PC-3 (cell line): Measurements from ENCODE around the gene MAP3K3. TPM values are rescaled to one million over a fixed set of nuclear protein-coding genes. Genes with fewer than 3 reads are reported as not detected.

ENCODE experiments used
- ATAC-seq: fragments of 200-7000 bp; cut with Tn5 transposase; 2 replicates; pipeline ENCODE4 v1.9.1; 2020; ENCODE audit warnings: mild to moderate bottlenecking, moderate library complexity
- BruUV-seq: library from RNA; stranded (reverse); fragments of 400-500 nt; replicated peaks from 2 replicates; lab custom pipeline; 2021; lab: Mats Ljungman, UMichigan
- CTCF ChIA-PET: fragments of 300-600 bp; sonication (Branson Sonifier 250); formaldehyde crosslinking; loops from one replicate; lab custom pipeline; 2022; ENCODE audit warnings: antibody characterized with exemption; lab: Charles Lee
- POLR2A ChIA-PET: fragments of 300-600 bp; sonication (Branson Sonifier 250); formaldehyde crosslinking; loops from one replicate; lab custom pipeline; 2022; ENCODE audit warnings: antibody characterized with exemption; ENCODE audit not compliant: unreplicated experiment; lab: Charles Lee
- DNase-seq: peaks from one replicate; pipeline ENCODE4 v3.0.0-alpha.2; 2015
- H2AFZ ChIP-seq: fragments of 300-600 bp; sonication (generic); 2 replicates; pipeline ENCODE4 v1.6.0; 2016; ENCODE audit warnings: antibody characterized with exemption, low read length
- H3F3A ChIP-seq: fragments of 300-600 bp; sonication (generic); one replicate; pipeline ENCODE4 v1.6.0; 2017; ENCODE audit warnings: antibody characterized with exemption, low read length, control low read depth, mild to moderate bottlenecking; ENCODE audit not compliant: unreplicated experiment
- H3K27ac ChIP-seq: fragments of 300-600 bp; sonication (generic); 2 replicates; pipeline ENCODE4 v1.5.1; 2016; ENCODE audit warnings: mild to moderate bottlenecking, low read length
- H3K27me3 ChIP-seq: fragments of 300-600 bp; sonication (generic); 2 replicates; pipeline ENCODE4 v1.6.1; 2016; ENCODE audit warnings: low read length, mixed read lengths
- H3K36me3 ChIP-seq: fragments of 300-600 bp; sonication (generic); 2 replicates; pipeline ENCODE4 v1.6.1; 2016; ENCODE audit warnings: low read depth, mixed run types, low read length, mixed read lengths
- H3K4me1 ChIP-seq: fragments of 300-600 bp; sonication (generic); 2 replicates; pipeline ENCODE4 v1.5.1; 2016; ENCODE audit warnings: low read length; ENCODE audit not compliant: insufficient read depth
- H3K4me2 ChIP-seq: fragments of 300-600 bp; sonication (generic); 2 replicates; pipeline ENCODE4 v1.6.0; 2016; ENCODE audit warnings: low read length
- H3K4me3 ChIP-seq: fragments of 300-600 bp; sonication (generic); 2 replicates; pipeline ENCODE4 v1.5.1; 2016; ENCODE audit warnings: mild to moderate bottlenecking, low read length, mixed read lengths
- H3K79me2 ChIP-seq: fragments of 300-600 bp; sonication (generic); 2 replicates; pipeline ENCODE4 v1.6.1; 2017; ENCODE audit warnings: low read length, mixed read lengths
- H3K9ac ChIP-seq: fragments of 300-600 bp; sonication (generic); 2 replicates; pipeline ENCODE4 v1.6.0; 2016; ENCODE audit warnings: mild to moderate bottlenecking, low read length
- H3K9me2 ChIP-seq: fragments of 300-600 bp; sonication (generic); replicated peaks from 2 replicates; pipeline ENCODE4 v1.6.1; 2016; ENCODE audit warnings: mixed run types, low read length, mixed read lengths
- H3K9me3 ChIP-seq: fragments of 300-600 bp; sonication (generic); 2 replicates; pipeline ENCODE4 v1.6.1; 2016; ENCODE audit warnings: low read length, mixed read lengths
- H4K20me1 ChIP-seq: fragments of 300-600 bp; sonication (generic); 2 replicates; pipeline ENCODE4 v1.6.1; 2016; ENCODE audit warnings: low read length, mixed read lengths
- CTCF ChIP-seq: fragments of 300-600 bp; sonication (generic); conservative IDR thresholded peaks from 2 replicates; pipeline ENCODE4 v1.5.1; 2017; ENCODE audit warnings: antibody characterized with exemption, low read depth, mild to moderate bottlenecking, low read length
- EZH2 ChIP-seq: fragments of 300-600 bp; sonication (generic); IDR thresholded peaks from one replicate; pipeline ENCODE4 v1.6.1; 2017; ENCODE audit warnings: antibody characterized with exemption, mild to moderate bottlenecking, low read length; ENCODE audit not compliant: unreplicated experiment
- EZH2phosphoT487 ChIP-seq: fragments of 300-600 bp; sonication (generic); IDR thresholded peaks from 2 replicates; pipeline ENCODE4 v1.6.1; 2018; ENCODE audit warnings: mild to moderate bottlenecking, antibody characterized with exemption, low read length, borderline replicate concordance
- intact Hi-C: fragments of 100-400 bp; cut with micrococcal nuclease; formaldehyde crosslinking; loops from 2 replicates; pipeline ENCODE4 v1.9.0; 2023
- total RNA-seq: library from RNA; depleted of rRNA; stranded (reverse); fragments of >200 nt; gene quantifications from 2 replicates; pipeline ENCODE4 v1.2.3, GENCODE V29; 2014

MAP3K3 gene
- total RNA-seq, 1 experiment from 2014 or later = 27.1 TPM

GRCh38 chr17:63634816-63635215 lies 12.6 kb downstream of the MAP3K3 start:
- Histone ChIP-seq H3K9ac (no peak overlapping the region), H3K9me3 (no peaks in the 10 kb centered on the region), H3K27ac (no peak overlapping the region), H3K4me2 (no peak overlapping the region), H3K4me3 (no peak overlapping the region), H3K9me2 (no peaks in the 10 kb centered on the region), H3K36me3 (no peaks in the 10 kb centered on the region), H3K27me3 (no peaks in the 10 kb centered on the region), H3F3A (no peaks in the 10 kb centered on the region), H4K20me1 (no peaks in the 10 kb centered on the region), H3K79me2 (no peaks in the 10 kb centered on the region), H3K4me1 (no peaks in the 10 kb centered on the region), H2AFZ (no peak overlapping the region)
- TF ChIP-seq EZH2 (no peak), EZH2phosphoT487 (no peak), CTCF (no peak)
- intact Hi-C loops = no loop called here
- ATAC-seq (no peak), DNase-seq (no peak)
- no TSS peak for BruUV-seq
- POLR2A ChIA-PET = no interaction called here
- CTCF ChIA-PET = interaction anchor here (0.6 kb wide), 1 partner anchor 13 kb away, joined by 4 read pairs; the partner anchor contains the start of gene MAP3K3

- intact Hi-C loops = no loop called here
- Histone ChIP-seq H3K9me2 (no peaks in the 10 kb centered on the region), H3K4me2 (no peak overlapping the region), H3F3A (no peaks in the 10 kb centered on the region), H3K9me3 (no peaks in the 10 kb centered on the region), H2AFZ (no peak overlapping the region), H3K27me3 (no peaks in the 10 kb centered on the region), H4K20me1 (no peaks in the 10 kb centered on the region), H3K79me2 (no peaks in the 10 kb centered on the region), H3K9ac (no peak overlapping the region), H3K27ac (no peak overlapping the region), H3K4me3 (no peak overlapping the region), H3K4me1 (no peaks in the 10 kb centered on the region), H3K36me3 (no peaks in the 10 kb centered on the region)
- TF ChIP-seq CTCF = no peak
- TF ChIP-seq EZH2 = no peak
- no peak for TF ChIP-seq EZH2phosphoT487
- BruUV-seq = no TSS peak
- DNase-seq (no peak), ATAC-seq (no peak)
- CTCF ChIA-PET = no interaction called here
- POLR2A ChIA-PET = no interaction called here
Observed at GRCh38 chr17:63635290-63635689, 13.1 kb downstream of the MAP3K3 start.

- H4K20me1 ChIP-seq = no peaks in the 10 kb centered on the region
- ChIA-PET CTCF (no interaction called here), POLR2A (no interaction called here)
- BruUV-seq = no TSS peak
- intact Hi-C loops = no loop called here
- H3K27ac ChIP-seq = no peak overlapping the region
- no peaks in the 10 kb centered on the region for H3F3A ChIP-seq
- H3K79me2 ChIP-seq = no peaks in the 10 kb centered on the region
- H3K9ac ChIP-seq = no peak overlapping the region
- no peaks in the 10 kb centered on the region for H3K27me3 ChIP-seq
- no peak for DNase-seq
- no peak overlapping the region for H2AFZ ChIP-seq
- no peak overlapping the region for H3K4me2 ChIP-seq
- no peak for ATAC-seq
- H3K36me3 ChIP-seq = no peaks in the 10 kb centered on the region
- H3K9me3 ChIP-seq = no peaks in the 10 kb centered on the region
- H3K9me2 ChIP-seq = no peaks in the 10 kb centered on the region
- TF ChIP-seq EZH2 (no peak), EZH2phosphoT487 (no peak), CTCF (no peak)
- H3K4me3 ChIP-seq = no peak overlapping the region
- H3K4me1 ChIP-seq = no peaks in the 10 kb centered on the region
Observed at GRCh38 chr17:63635787-63636186, 13.6 kb downstream of the MAP3K3 start.
